HEK293T (cell line): Measurements from ENCODE around the gene C16orf46.

Source experiments
- FOXA1 ChIP-seq: fragments of 450-650 bp; IDR thresholded peaks from 2 replicates; pipeline ENCODE4 v1.6.1; 2016; ENCODE audit warnings: mild to moderate bottlenecking
- FOXM1 ChIP-seq: fragments of 450-650 bp; IDR thresholded peaks from 2 replicates; pipeline ENCODE4 v1.6.1; 2017; ENCODE audit warnings: mild to moderate bottlenecking, borderline replicate concordance
- HDGF ChIP-seq: fragments of 450-650 bp; IDR thresholded peaks from 2 replicates; pipeline ENCODE4 v1.6.1; 2017; ENCODE audit warnings: antibody characterized with exemption, borderline replicate concordance
- SUZ12 ChIP-seq: fragments of 450-650 bp; IDR thresholded peaks from 2 replicates; pipeline ENCODE4 v1.6.1; 2016; ENCODE audit warnings: mild to moderate bottlenecking

- TF ChIP-seq SUZ12 (no peak), FOXM1 (no peak), FOXA1 (no peak), HDGF (no peak)
These were observed 30.5 kb upstream of the C16orf46 start for GRCh38 chr16:81107511-81107910.
